ENCODE data around the gene TEAD1.
A peak's percentile ranks its signal among the peaks of the same experiment; 100 is the strongest.

The TEAD1 gene

DNA sequence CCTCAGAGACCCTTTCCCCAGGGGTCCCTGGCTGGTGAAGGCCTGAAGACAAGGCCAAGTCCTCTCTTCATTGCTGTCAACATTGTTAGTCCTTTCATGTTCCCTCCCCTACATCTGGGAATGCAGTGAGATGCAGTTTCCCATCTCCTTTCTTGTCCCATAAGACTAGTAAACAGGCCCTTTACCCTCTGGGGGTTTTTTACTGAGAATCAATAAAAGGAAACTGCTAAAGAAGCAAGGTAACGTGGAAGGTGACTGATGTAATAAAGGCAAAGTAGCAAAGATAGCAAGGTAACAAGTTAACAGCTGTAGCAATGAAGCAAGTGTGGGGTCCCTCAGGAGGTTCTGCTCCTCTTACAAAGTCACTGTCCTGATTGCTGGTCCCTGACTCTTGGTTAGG, 37.3 kb downstream of the TEAD1 start:
- H3K36me3 ChIP-seq (ENCODE audit: insufficient read depth, low read length): peaks cover 3% of the 10 kb centered on the region; the same call in 1 of the 2 replicates
- H3K4me3 ChIP-seq (ENCODE audit: low read length): no peak overlapping the region
- peaks cover 42% of the 10 kb centered on the region for H3K4me1 ChIP-seq (ENCODE audit: insufficient read depth, low read length)
- 85% methylated on average over 1 of the region's 1 CpG for WGBS
- no peaks in the 10 kb centered on the region for H3K9me3 ChIP-seq (ENCODE audit: insufficient read depth, low read depth, low read length)
- no peak overlapping the region for H3K9ac ChIP-seq (ENCODE audit: low read depth, low read length)
- no peak overlapping the region for H3K27ac ChIP-seq (ENCODE audit: low read depth, low read length)
- no peaks in the 10 kb centered on the region for H3K27me3 ChIP-seq (ENCODE audit: insufficient read depth, low read length)

DNA sequence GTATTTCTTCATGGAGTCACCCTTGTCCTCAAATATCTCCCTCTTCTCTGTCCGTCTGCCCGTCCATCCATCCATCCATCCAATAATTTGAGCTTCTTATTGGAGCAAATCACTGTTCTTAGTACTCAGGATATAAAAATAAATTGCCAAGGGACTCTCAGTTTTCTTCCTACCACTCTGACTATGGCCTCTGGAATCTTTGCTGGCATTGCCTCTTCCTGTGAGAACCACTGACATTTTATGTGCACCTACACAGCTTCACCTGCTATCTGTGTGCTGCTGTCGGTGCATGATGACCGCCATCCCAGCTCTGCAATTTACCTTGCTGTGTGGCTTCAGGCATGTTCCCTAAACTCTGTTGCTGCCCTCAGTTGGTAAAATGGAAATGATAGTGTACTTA, 37.9 kb downstream of the TEAD1 start:
- Histone ChIP-seq H3K36me3 (ENCODE audit: insufficient read depth, low read length) (peaks cover 4% of the 10 kb centered on the region; the same call in 1 of the 2 replicates), H3K9ac (ENCODE audit: low read depth, low read length) (no peak overlapping the region), H3K27me3 (ENCODE audit: insufficient read depth, low read length) (no peaks in the 10 kb centered on the region), H3K4me3 (ENCODE audit: low read length) (no peak overlapping the region), H3K27ac (ENCODE audit: low read depth, low read length) (no peak overlapping the region), H3K9me3 (ENCODE audit: insufficient read depth, low read depth, low read length) (no peaks in the 10 kb centered on the region), H3K4me1 (ENCODE audit: insufficient read depth, low read length) (peaks cover 41% of the 10 kb centered on the region)
- 96% methylated on average over 4 of the region's 4 CpGs for WGBS

DNA sequence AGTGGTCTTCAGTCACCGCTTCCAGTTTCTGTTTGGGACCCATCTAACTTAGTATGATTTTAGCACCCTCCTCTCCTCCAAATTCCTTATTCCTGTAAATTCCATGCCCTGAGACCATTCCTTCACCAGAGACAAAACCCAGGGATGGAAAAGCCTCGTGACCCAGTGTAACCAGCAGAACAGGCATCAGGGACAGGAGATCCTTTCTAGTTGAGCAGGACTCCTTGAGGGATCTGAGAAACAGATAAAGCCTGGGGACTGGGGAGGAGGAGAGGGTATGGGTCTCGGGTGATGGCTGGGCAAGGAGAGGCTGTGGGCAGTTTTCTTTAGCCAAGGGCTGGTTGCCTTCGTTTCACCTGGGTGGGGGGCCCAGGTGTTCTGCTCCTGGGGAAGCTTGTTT, 40.9 kb downstream of the TEAD1 start:
- H3K27me3 ChIP-seq (ENCODE audit: insufficient read depth, low read length): no peaks in the 10 kb centered on the region
- H3K4me3 ChIP-seq (ENCODE audit: low read length): no peak overlapping the region
- WGBS: 89% methylated on average over 4 of the region's 4 CpGs
- H3K9me3 ChIP-seq (ENCODE audit: insufficient read depth, low read depth, low read length): no peaks in the 10 kb centered on the region
- no peak overlapping the region for H3K9ac ChIP-seq (ENCODE audit: low read depth, low read length)
- H3K27ac ChIP-seq (ENCODE audit: low read depth, low read length): no peak overlapping the region
- peaks cover 52% of the 10 kb centered on the region for H3K4me1 ChIP-seq (ENCODE audit: insufficient read depth, low read length)
- peaks cover 4% of the 10 kb centered on the region; the same call in 1 of the 2 replicates for H3K36me3 ChIP-seq (ENCODE audit: insufficient read depth, low read length)

DNA sequence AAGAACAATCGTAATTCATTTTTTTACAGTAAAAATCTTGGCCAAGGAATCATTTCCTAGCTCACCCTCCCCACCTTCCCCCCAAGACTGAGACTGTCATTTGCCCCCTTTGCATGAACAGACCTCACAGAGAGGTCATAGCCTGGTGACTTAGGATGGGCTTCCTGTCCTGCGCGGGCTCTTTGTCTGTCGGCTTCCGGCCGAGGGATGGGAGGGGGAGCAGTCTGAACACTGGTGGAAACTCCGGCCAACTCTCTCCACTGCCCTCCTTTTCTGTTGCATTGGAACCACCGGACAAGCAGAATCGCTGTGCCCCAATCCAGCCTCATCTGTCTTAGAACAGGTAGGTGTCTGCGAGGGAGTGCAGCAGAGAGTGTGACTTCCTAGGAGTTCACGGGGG, 41.7 kb downstream of the TEAD1 start:
- no peak overlapping the region for H3K27ac ChIP-seq (ENCODE audit: low read depth, low read length)
- H3K27me3 ChIP-seq (ENCODE audit: insufficient read depth, low read length): no peaks in the 10 kb centered on the region
- H3K9me3 ChIP-seq (ENCODE audit: insufficient read depth, low read depth, low read length): no peaks in the 10 kb centered on the region
- no peak overlapping the region for H3K4me3 ChIP-seq (ENCODE audit: low read length)
- H3K4me1 ChIP-seq (ENCODE audit: insufficient read depth, low read length): peaks cover 56% of the 10 kb centered on the region
- H3K9ac ChIP-seq (ENCODE audit: low read depth, low read length): no peak overlapping the region
- H3K36me3 ChIP-seq (ENCODE audit: insufficient read depth, low read length): peaks cover 4% of the 10 kb centered on the region; the same call in 1 of the 2 replicates
- WGBS: 80% methylated on average over 11 of the region's 11 CpGs

DNA sequence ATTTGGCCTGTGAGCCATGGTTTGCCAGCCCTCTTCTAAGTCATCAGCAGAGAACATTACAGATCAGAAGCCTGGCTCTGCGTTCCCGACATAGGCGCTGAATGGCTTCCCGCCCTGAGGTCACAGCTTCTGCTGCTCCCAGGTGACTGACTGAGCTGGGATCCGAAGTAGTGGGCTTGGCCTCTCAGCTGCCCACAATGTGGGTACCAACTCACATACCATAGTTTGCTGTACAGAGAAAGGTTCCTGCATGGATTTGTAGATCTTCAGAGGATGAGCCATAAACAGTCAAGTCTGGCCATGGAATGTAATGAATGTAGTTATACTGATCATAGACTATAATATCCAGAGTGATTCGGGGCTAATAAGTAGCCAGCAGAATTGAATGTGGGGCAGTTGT, 42.6 kb downstream of the TEAD1 start:
- Histone ChIP-seq H3K4me1 (ENCODE audit: insufficient read depth, low read length) (peaks cover 65% of the 10 kb centered on the region), H3K27me3 (ENCODE audit: insufficient read depth, low read length) (no peaks in the 10 kb centered on the region), H3K36me3 (ENCODE audit: insufficient read depth, low read length) (peaks cover 4% of the 10 kb centered on the region; the same call in 1 of the 2 replicates), H3K9me3 (ENCODE audit: insufficient read depth, low read depth, low read length) (no peaks in the 10 kb centered on the region), H3K4me3 (ENCODE audit: low read length) (no peak overlapping the region), H3K9ac (ENCODE audit: low read depth, low read length) (no peak overlapping the region), H3K27ac (ENCODE audit: low read depth, low read length) (no peak overlapping the region)
- 88% methylated on average over 6 of the region's 6 CpGs for WGBS

DNA sequence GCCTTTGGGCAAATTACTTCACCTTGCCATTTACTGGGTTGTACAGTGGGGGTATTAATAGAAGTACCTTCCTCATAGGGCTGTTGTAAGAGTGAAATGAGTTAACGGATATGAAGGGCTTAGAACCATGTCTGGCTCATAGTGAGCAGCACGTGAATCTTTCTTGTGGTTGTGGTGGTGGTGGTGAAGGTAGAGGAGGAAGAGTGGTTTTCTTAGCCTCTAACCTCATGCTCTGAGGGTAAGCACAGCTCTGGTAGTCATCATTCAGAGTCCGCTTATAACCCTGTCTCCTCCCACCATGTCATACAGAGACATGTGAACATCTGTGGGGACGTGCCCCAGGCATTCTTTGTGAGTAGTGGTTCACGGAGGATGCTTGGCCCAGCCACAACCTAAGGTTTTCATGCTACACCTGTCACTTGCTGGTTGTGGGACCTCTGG, 43.6 kb downstream of the TEAD1 start:
- Histone ChIP-seq H3K36me3 (ENCODE audit: insufficient read depth, low read length) (peaks cover 4% of the 10 kb centered on the region; the same call in 1 of the 2 replicates), H3K4me1 (ENCODE audit: insufficient read depth, low read length) (peaks cover 75% of the 10 kb centered on the region), H3K27ac (ENCODE audit: low read depth, low read length) (no peak overlapping the region), H3K9ac (ENCODE audit: low read depth, low read length) (no peak overlapping the region), H3K27me3 (ENCODE audit: insufficient read depth, low read length) (no peaks in the 10 kb centered on the region), H3K4me3 (ENCODE audit: low read length) (no peak overlapping the region), H3K9me3 (ENCODE audit: insufficient read depth, low read depth, low read length) (no peaks in the 10 kb centered on the region)
- WGBS: 88% methylated on average over 5 of the region's 5 CpGs

DNA sequence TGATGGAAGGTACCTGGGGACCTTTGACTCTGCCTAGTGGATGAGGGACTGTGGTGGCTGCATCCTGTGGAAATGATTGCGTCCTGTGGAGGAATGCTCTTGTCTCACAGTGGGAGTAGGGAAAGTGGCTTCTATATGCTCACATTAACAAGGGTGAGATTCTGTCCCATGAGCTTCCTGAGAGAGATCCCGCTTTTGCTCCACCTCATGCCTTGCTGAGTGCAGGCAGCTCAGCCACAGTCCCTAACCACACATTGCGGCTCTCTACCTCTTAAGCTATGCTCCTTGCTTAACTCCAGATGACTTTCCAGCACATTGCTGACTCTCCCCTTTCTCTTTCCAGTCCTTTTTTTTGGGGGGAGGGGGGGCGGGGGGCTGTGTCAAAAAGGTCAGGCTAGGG, 45.0 kb downstream of the TEAD1 start:
- Histone ChIP-seq H3K9ac (ENCODE audit: low read depth, low read length) (no peak overlapping the region), H3K4me1 (ENCODE audit: insufficient read depth, low read length) (peaks cover 83% of the 10 kb centered on the region), H3K36me3 (ENCODE audit: insufficient read depth, low read length) (peaks cover 4% of the 10 kb centered on the region; the same call in 1 of the 2 replicates), H3K4me3 (ENCODE audit: low read length) (no peak overlapping the region), H3K27ac (ENCODE audit: low read depth, low read length) (no peak overlapping the region), H3K27me3 (ENCODE audit: insufficient read depth, low read length) (no peaks in the 10 kb centered on the region), H3K9me3 (ENCODE audit: insufficient read depth, low read depth, low read length) (no peaks in the 10 kb centered on the region)
- WGBS: 44% methylated on average over 4 of the region's 4 CpGs

DNA sequence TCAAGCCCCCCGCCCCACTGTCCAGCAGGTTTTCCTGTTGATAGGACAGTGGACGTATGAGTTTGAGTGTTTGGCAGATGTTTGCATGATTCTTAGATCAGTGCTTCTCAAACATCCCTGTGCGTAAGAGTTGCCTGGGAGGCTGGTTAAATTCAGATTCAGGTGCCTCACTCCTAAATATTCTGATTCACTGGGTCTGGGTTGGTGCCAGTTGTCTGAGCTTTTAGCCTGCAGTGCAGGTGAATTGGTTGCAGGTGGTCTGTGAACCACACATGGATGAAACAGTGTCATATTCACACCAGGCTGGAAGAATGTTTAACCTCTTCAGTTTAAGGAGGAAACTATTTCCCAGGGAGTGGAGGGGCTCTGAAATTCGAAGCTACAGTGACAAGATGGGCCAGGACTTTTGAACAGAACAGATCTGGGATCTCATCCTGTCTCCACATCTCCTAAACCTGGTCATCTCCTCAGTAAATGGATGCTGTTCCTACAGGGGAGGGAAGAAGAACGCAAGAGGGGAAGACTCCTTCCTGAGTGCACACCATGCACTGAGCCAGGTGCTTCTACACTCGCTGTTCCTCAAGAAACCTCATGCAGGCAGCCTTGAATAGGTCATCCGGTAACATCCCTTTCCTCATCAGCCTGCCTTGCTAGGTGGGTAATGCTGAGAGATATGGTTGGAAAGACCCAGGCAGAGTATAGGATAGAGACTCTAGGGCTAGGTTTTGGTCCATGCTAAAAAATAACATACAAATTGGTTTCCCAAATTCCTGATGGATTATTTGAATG, 47.8 kb downstream of the TEAD1 start:
- no peak overlapping the region for H3K9ac ChIP-seq (ENCODE audit: low read depth, low read length)
- H3K36me3 ChIP-seq (ENCODE audit: insufficient read depth, low read length): no peaks in the 10 kb centered on the region
- H3K27me3 ChIP-seq (ENCODE audit: insufficient read depth, low read length): no peaks in the 10 kb centered on the region
- no peak overlapping the region for H3K4me3 ChIP-seq (ENCODE audit: low read length)
- H3K4me1 ChIP-seq (ENCODE audit: insufficient read depth, low read length): peaks cover 78% of the 10 kb centered on the region
- no peaks in the 10 kb centered on the region for H3K9me3 ChIP-seq (ENCODE audit: insufficient read depth, low read depth, low read length)
- 69% methylated on average over 6 of the region's 7 CpGs for WGBS
- peak overlapping the region; percentile 87; the same call in 1 of the 2 replicates for H3K27ac ChIP-seq (ENCODE audit: low read depth, low read length)

DNA sequence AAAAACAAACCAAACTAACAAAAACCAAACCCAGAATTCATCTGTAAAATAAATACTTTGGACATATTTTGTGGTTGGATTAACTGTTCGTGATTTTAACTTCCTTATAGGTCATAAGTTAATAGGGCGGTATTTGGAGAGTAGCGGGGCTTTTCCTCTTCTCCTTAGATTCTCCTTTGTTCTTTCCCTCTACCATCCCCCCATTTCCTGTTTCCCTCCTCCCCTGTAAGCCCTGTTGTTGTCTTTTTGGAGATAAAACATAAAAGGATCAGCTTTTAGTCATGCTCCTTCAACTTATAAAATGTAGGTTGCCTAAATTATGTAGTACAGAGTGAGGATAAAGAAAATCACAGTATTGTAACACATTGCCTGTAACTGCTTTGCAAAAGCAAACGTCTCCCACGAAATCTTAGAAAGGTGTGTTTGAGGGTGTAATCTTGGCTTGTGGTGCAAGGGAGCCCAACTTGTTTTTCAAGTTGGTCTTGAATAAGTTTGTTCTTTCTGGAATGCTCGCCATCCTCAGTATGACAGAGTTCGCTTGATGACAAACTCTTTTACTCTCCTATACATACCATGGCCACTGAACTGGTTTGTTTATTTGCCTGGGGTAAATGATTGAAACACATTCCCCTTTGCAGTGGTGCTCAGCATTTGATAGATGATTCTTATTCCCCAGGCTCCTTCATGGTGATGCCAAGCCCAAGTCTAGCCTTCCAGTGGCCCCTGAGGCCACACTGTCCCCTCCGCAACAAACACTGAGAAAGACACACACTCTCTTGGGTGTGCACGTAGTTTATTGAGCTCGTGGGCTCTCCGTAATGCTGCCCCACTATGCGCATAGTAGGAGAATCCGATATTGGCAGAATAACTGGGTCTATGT, 49.4 kb downstream of the TEAD1 start:
- Histone ChIP-seq H3K9me3 (ENCODE audit: insufficient read depth, low read depth, low read length) (no peaks in the 10 kb centered on the region), H3K27me3 (ENCODE audit: insufficient read depth, low read length) (no peaks in the 10 kb centered on the region), H3K36me3 (ENCODE audit: insufficient read depth, low read length) (no peaks in the 10 kb centered on the region), H3K4me1 (ENCODE audit: insufficient read depth, low read length) (peaks cover 71% of the 10 kb centered on the region), H3K27ac (ENCODE audit: low read depth, low read length) (peak overlapping the region; percentile 87), H3K9ac (ENCODE audit: low read depth, low read length) (peak overlapping the region; percentile 69), H3K4me3 (ENCODE audit: low read length) (peak overlapping the region; percentile 36)
- WGBS: 58% methylated on average over 8 of the region's 13 CpGs

DNA sequence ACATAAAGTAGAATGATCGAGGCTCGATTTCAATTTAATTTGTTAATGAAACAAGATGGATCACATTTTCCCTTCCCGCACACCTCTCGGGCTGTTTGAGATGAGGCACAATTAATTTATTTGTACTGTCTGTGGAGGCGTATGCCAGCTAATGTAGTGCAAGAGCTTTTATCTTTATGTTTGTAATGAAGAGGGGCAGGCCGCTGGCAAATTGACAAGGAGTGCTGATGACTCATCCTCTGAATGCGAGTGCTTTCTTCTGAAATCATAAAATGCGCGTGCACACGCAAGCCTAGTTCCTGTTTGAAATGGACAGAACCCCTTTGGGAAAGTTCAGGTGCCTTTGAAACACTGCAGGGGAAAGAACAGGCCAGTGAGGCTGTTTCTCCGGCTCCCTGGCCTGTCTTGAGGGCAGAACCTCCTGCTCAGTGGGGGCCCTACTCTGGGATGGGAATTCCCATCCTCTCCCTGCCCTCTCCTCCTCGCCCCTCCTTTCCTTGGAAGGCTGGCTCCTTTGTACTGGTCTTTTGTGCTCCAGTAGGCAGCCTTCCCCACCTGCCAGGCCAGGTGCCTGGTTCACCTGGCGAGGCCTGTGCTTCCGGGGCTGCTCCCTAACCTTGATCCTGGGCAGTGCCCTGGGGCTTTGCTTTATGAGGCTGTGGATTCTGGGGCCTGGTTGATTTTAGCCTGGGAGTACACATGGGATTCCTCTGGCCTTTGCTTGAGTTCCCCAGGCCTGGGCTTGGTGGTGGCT, 50.3 kb downstream of the TEAD1 start:
- peak overlapping the region; percentile 36; the same call in 1 of the 2 replicates for H3K4me3 ChIP-seq (ENCODE audit: low read length)
- peak overlapping the region; percentile 69 for H3K9ac ChIP-seq (ENCODE audit: low read depth, low read length)

More for the DNA sequence above, 50.3 kb downstream of the TEAD1 start:
- peaks cover 64% of the 10 kb centered on the region for H3K4me1 ChIP-seq (ENCODE audit: insufficient read depth, low read length)
- H3K9me3 ChIP-seq (ENCODE audit: insufficient read depth, low read depth, low read length): no peaks in the 10 kb centered on the region
- no peaks in the 10 kb centered on the region for H3K27me3 ChIP-seq (ENCODE audit: insufficient read depth, low read length)
- no peaks in the 10 kb centered on the region for H3K36me3 ChIP-seq (ENCODE audit: insufficient read depth, low read length)
- H3K27ac ChIP-seq (ENCODE audit: low read depth, low read length): peak overlapping the region; percentile 87
- 42% methylated on average over 14 of the region's 14 CpGs for WGBS

Measured in HUES64 (cell line).